Ammon's horn (tissue), 1 donor: ENCODE measurements around the gene JAM3.
"Not testable (repeated sequence)": the region's sequence is repeated elsewhere in the genome, so short reads cannot be mapped to it uniquely, and the experiment has no call there.

Experiments used
- DNase-seq: peaks from one replicate; pipeline ENCODE4 v3.0.0-alpha.2; 2016; ENCODE audit warnings: low spot score

The JAM3 gene

GRCh38 chr11:134062265-134063123 is 6.4 kb upstream of the JAM3 start:
- DNase-seq = peak; percentile 43

GRCh38 chr11:134063124-134063495 is 5.8 kb upstream of the JAM3 start:
- no peak for DNase-seq

- no peak for DNase-seq
Measured at GRCh38 chr11:134063991-134064747, 4.7 kb upstream of the JAM3 start.

GRCh38 chr11:134065381-134065780 is 3.5 kb upstream of the JAM3 start:
- DNase-seq = no peak

- no peak for DNase-seq
Measured at GRCh38 chr11:134066943-134067885, 1.7 kb upstream of the JAM3 start.

GRCh38 chr11:134069426-134070341 is 812 bp downstream of the JAM3 start:
- peak; percentile 51 for DNase-seq

GRCh38 chr11:134070342-134070845 is 1.5 kb downstream of the JAM3 start:
- peak; percentile 88 for DNase-seq

GRCh38 chr11:134071306-134071705 is 2.4 kb downstream of the JAM3 start:
- DNase-seq = no peak

- no peak for DNase-seq
Measured at GRCh38 chr11:134071766-134072402, 3.0 kb downstream of the JAM3 start.

- no peak for DNase-seq
Measured at GRCh38 chr11:134072844-134073243, 4.0 kb downstream of the JAM3 start.

- DNase-seq = no peak
Measured at GRCh38 chr11:134074346-134074745, 5.5 kb downstream of the JAM3 start.

GRCh38 chr11:134074766-134075165 is 5.9 kb downstream of the JAM3 start:
- no peak for DNase-seq

GRCh38 chr11:134079317-134079716 is 10.4 kb downstream of the JAM3 start:
- DNase-seq = no peak

- not testable (repeated sequence) for DNase-seq
Measured at GRCh38 chr11:134081258-134081657, 12.4 kb downstream of the JAM3 start.

- DNase-seq = no peak
Measured at GRCh38 chr11:134082990-134083389, 14.1 kb downstream of the JAM3 start.

GRCh38 chr11:134086376-134086775 is 17.5 kb downstream of the JAM3 start:
- no peak for DNase-seq

GRCh38 chr11:134092006-134092405 is 23.1 kb downstream of the JAM3 start:
- not testable (repeated sequence) for DNase-seq

- DNase-seq = no peak
Measured at GRCh38 chr11:134097166-134097565, 28.3 kb downstream of the JAM3 start.

GRCh38 chr11:134098566-134099184 is 29.8 kb downstream of the JAM3 start:
- no peak for DNase-seq

GRCh38 chr11:134100171-134100570 is 31.3 kb downstream of the JAM3 start:
- no peak for DNase-seq
